GM12872 (cell line): ENCODE results near the gene CXCR1.

Experiments used
- TF ChIP-seq, protein P1 (sequence below): IDR thresholded peaks from 3 replicates; pipeline ENCODE4 v1.5.1; 2011; ENCODE audit warnings: low read depth, mild to moderate bottlenecking, low read length, moderate library complexity; ENCODE audit not compliant: insufficient read depth

CXCR1 gene

DNA sequence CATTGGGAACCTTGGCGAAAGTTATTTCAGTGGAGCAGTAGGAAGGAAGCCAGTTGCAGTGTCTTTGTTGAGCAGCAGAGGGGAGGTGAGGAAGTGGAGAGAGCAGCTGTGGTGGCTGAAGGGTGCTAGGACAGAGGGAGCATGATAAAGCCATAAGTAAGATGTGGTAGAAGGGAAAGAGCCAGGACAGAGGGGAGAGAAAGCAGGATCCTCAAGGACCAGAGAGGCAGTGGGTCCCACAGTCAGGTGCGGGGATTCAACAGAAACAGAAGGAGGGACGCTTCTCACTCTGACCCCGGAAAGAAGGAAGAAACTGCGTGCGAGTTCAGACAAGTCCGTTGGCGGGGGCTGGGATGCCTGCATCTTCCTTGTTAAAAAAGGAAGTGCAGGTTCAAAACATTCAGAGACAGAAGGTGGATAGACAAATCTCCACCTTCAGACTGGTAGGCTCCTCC is 41.1 kb downstream of the CXCR1 start, which contains the start of gene CXCR2:
Gene CXCR2 (plus strand): TSS at position 403 of the 455 bp plus-strand sequence. CDS start 8,774 bp downstream, outside the sequence.
- TF ChIP-seq, protein P1, sequence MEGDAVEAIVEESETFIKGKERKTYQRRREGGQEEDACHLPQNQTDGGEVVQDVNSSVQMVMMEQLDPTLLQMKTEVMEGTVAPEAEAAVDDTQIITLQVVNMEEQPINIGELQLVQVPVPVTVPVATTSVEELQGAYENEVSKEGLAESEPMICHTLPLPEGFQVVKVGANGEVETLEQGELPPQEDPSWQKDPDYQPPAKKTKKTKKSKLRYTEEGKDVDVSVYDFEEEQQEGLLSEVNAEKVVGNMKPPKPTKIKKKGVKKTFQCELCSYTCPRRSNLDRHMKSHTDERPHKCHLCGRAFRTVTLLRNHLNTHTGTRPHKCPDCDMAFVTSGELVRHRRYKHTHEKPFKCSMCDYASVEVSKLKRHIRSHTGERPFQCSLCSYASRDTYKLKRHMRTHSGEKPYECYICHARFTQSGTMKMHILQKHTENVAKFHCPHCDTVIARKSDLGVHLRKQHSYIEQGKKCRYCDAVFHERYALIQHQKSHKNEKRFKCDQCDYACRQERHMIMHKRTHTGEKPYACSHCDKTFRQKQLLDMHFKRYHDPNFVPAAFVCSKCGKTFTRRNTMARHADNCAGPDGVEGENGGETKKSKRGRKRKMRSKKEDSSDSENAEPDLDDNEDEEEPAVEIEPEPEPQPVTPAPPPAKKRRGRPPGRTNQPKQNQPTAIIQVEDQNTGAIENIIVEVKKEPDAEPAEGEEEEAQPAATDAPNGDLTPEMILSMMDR = no peak

DNA sequence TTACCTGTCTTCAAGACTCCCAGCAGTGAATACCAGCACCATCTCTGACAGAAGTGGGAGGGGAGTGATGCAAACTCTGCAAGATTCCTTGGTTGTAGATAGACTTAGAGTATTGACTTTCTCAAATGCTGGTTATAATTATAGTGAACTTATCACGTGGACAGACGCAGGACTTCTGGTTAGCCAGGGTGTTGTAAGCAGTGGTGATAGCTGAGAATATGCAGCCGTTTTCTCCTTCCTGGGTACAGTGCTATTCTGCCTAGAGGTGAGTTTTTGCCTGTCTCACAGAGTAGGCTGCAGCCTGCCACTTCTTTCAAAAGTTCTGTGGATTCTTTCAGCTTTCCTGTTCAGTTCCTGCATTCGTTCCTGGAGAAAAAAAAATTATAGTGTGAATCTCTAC is 41.7 kb downstream of the CXCR1 start:
- TF ChIP-seq, protein P1 = no peak

DNA sequence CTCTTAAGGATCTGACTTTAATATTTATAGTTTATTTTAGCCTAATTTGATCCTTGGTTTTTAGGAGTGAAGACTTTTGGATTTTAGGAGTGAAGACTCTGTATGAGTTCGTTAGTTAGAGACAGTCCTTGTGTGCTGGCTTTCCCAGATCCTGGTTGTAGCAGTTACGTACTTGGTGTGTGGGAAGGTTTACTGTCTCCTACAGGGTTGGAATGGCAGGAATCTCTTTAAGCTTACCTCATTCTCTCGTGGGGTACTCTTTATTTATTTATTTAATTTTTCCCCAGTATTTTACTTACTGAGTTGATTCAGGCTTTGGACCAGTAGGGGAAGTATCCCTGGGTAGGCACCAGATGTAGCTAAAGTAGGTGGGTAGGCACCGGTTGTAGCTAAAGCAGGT is 42.8 kb downstream of the CXCR1 start:
- TF ChIP-seq, protein P1 = no peak
